ENCODE results near the gene C6orf47. TPM values are rescaled to one million over a fixed set of nuclear protein-coding genes. Genes with fewer than 3 reads are reported as not detected.

The C6orf47 gene
- total RNA-seq, 2 experiments from 2014 or later = 8.8 to 9.0 TPM

DNA sequence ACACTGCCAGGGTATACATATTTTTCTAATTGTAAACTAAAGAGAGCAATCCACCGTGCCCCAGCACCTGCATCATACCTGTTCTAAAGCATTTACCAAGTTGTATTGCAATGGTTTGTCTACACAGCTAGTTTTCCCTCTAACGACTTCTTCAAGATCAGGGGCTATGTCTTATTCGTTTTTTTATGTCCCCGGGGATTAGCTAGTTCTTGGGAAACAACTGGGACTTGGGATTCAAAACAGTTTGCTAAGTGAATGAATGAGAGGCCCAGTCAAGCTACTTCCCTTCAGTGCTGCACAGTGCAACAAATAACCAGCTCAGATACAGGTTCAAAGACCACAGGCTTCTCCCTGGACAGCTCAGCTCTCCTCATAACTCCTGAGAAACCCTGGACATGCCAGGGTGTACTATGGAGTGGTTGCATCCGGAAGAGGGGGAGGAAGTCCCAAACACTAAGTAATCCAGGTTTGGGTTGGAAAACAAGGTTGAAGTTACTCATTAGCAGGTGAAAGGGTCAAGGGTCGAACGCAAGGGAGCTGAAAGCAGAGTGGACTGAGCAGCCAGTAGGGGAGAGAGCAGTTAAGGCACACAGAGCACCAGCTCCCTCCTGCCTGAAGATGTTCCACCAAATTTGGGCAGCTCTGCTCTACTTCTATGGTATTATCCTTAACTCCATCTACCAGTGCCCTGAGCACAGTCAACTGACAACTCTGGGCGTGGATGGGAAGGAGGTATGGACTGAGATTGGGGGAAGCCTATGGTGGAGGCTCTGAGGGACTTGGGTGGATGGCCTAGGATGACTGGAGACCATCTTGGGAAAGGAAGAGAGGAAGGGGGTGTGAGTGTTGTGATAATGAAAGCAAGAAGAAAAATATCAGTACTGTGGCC, 5.0 kb downstream of the C6orf47 start, which contains the start of gene APOM:
TSS of gene APOM (plus strand) at position 546 of the 889 bp plus-strand sequence. CDS start at position 619, 73 bp downstream.
- Mint-ChIP-seq H3K4me1 (ENCODE audit: low read depth) (peaks cover 52% of the 10 kb centered on the region), H3K27ac (peak within 1 kb of the TSS; percentile 34), H3K9me3 (no peaks in the 10 kb centered on the region), H3K36me3 (ENCODE audit: low read depth) (peaks cover 19% of the 10 kb centered on the region), H3K4me3 (no peak within 1 kb of the TSS), H3K27me3 (ENCODE audit: low read depth) (no peaks in the 10 kb centered on the region)
- CTCF ChIA-PET = interaction anchor here (0.5 kb wide), 1 partner anchor 38 kb away, joined by 3 read pairs; no protein-coding TSS in a partner anchor
- intact Hi-C loops (cut with micrococcal nuclease) = no loop called here
- no peak for DNase-seq

DNA sequence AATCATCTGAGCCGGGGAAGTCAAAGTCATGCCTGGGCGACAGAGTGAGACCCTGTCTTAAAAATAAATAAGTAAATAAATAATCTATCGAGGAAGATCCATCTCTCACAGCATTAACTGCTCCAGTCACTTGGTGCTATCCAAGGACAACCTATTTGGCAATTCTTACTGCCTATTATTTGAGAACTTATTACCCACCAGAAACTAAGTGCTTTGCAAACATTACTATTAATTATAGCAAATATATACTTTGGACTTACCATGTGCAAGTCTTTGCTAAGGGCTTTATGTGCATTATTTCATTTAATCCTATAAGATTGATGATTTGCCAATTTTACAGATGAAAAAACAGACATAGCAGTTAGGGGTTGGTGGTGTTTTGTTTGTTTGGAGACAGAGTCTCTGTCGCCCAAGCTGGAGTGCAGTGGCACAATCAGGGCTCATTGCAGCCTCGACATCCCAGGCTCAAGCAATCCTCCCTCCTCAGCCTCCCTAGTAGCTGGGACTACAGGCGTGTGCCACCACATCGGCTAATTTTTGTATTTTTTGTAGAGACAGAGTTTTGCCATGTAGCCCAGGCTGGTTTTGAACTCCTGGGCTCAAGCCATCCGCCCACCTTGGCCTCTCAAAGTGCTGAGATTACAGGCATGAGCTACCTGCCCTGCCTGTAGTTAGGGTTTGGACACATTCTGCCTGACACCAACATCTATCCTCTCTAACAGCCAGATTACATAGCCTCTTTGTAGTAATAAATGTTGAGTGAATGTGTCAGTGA, 5.8 kb downstream of the C6orf47 start:
- intact Hi-C loops (cut with micrococcal nuclease) = no loop called here
- Mint-ChIP-seq H3K4me3 (no peak overlapping the region), H3K27ac (peak overlapping the region; percentile 16), H3K36me3 (ENCODE audit: low read depth) (peaks cover 13% of the 10 kb centered on the region), H3K4me1 (ENCODE audit: low read depth) (peaks cover 54% of the 10 kb centered on the region), H3K27me3 (ENCODE audit: low read depth) (no peaks in the 10 kb centered on the region), H3K9me3 (no peaks in the 10 kb centered on the region)
- CTCF ChIA-PET = interaction anchor here (0.8 to 1.7 kb wide), 3 partner anchors 109 to 163 kb away, joined by 3 to 5 read pairs (median 4); partner anchors contain the start of gene ATP6V1G2
- DNase-seq = no peak

DNA sequence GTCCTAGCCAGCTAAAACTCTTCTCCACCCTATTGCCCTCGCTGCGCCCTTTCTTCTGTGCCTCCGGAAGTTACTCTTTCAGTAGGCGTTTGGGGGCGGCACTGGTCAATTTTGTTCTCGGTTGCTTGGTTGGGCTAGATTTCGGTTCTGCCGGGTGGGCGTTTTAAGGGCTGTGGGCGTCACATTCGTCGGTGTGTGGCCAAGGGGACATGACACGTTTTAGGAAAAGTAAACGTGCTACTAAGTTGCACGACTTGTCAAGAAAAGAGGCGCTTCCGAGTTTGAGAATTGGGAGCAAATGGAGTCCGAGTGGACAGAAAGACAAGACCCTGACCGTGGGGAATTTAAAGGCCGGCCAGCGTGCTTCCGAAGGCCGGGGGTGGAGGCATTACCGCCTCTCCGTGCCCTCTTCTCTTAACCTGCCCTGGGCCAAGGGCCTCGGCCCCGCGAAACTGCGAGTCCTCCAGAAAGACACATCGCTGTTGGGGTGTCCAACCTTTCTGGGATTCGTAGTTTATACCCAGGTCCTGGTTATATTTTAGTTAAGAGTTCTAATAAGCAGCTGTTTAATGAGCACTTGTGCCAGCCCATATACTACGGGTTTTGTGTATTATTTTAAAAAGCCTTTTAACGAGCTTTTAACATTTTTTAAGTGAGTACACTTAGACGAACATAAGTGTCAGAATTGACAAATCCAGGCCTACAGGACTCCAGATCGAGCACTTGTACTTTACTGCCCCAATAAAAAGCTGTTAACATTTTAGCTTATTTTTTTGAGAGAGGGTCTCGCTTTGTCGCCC, 7.5 kb downstream of the C6orf47 start:
- peak overlapping the region; percentile 96 for H3K4me3 Mint-ChIP-seq
- CTCF ChIA-PET = interaction anchor here (0.6 to 2.4 kb wide), 7 partner anchors 11 to 179 kb away, joined by 3 to 7 read pairs (median 4); partner anchors contain the start of genes ATP6V1G2 and GPANK1
- no peaks in the 10 kb centered on the region for H3K27me3 Mint-ChIP-seq (ENCODE audit: low read depth)
- H3K9me3 Mint-ChIP-seq = no peaks in the 10 kb centered on the region
- H3K27ac Mint-ChIP-seq = peak overlapping the region; percentile 98
- intact Hi-C loops (cut with micrococcal nuclease) = loop anchor here (1.0 to 2.0 kb wide), 9 partner anchors 7 to 210 kb away; partner anchors contain the start of genes ABHD16A, C6orf47, DDX39B and NFKBIL1
- peak; percentile 92 for DNase-seq
- peaks cover 44% of the 10 kb centered on the region for H3K4me1 Mint-ChIP-seq (ENCODE audit: low read depth)
- H3K36me3 Mint-ChIP-seq (ENCODE audit: low read depth) = peaks cover 19% of the 10 kb centered on the region

DNA sequence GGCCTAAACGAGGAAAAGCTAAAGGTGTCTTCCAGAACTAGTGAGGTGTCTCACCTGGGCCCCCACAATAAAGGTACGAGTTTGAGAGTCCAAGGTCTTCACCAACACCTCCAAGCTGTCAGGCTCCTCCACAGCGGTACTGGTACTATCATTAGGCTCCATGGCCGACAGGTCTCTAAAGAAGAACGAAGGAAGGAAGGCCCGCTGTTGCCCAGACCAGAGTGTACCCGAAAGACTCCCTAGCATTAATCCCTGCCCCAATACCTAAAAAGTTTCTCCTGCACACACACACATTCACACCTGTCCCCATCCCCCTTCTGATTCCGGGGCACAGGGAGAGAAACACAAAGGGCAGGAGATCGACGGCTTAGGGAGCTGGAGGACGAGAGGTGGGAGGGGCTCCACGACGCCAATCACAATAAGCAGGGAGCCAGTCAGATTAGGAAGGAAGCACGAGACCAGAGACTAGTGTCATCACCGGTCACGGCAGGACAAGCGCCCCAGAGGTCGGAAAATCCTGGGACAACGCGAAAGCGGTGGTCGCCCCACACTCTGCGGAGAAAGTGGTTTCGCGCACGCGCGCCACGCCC, 8.9 kb downstream of the C6orf47 start:
- Mint-ChIP-seq H3K4me3 (peak overlapping the region; percentile 96), H3K27me3 (ENCODE audit: low read depth) (no peaks in the 10 kb centered on the region), H3K36me3 (ENCODE audit: low read depth) (peaks cover 20% of the 10 kb centered on the region), H3K27ac (peak overlapping the region; percentile 98), H3K4me1 (ENCODE audit: low read depth) (peaks cover 37% of the 10 kb centered on the region), H3K9me3 (no peaks in the 10 kb centered on the region)
- DNase-seq = peak; percentile 78
- intact Hi-C loops (cut with micrococcal nuclease) = loop anchor here (1.0 to 2.0 kb wide), 9 partner anchors 9 to 212 kb away; partner anchors contain the start of genes ABHD16A, C6orf47, DDX39B and NFKBIL1
- CTCF ChIA-PET = interaction anchor here (1.2 to 2.4 kb wide), 4 partner anchors 12 to 180 kb away, joined by 3 to 7 read pairs (median 6); no protein-coding TSS in a partner anchor

DNA sequence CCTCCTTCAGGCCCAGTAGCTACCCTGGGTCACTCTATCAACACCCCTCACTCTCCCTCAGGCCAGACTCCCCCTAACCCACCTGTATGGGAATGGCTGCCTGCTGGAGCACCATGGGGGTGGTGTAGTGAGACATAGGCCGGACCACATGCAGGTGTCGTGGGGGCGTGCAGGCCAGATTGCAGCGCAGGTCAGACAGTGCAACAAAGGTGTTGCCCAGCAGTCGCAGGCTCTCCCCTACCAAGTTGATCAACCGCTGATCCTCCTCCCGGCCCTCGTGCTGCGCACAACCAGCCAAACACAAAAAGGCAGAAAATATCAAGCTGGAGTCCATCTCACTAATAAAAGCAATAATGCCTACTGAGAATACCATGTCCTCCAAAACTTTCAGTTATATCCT, 15.3 kb downstream of the C6orf47 start:
- no peak overlapping the region for H3K4me3 Mint-ChIP-seq
- peaks cover 11% of the 10 kb centered on the region for H3K4me1 Mint-ChIP-seq (ENCODE audit: low read depth)
- no peak overlapping the region for H3K27ac Mint-ChIP-seq
- H3K36me3 Mint-ChIP-seq (ENCODE audit: low read depth) = peaks cover 32% of the 10 kb centered on the region
- CTCF ChIA-PET = no interaction called here
- intact Hi-C loops (cut with micrococcal nuclease) = no loop called here
- no peaks in the 10 kb centered on the region for H3K9me3 Mint-ChIP-seq
- no peaks in the 10 kb centered on the region for H3K27me3 Mint-ChIP-seq (ENCODE audit: low read depth)
- DNase-seq = no peak

DNA sequence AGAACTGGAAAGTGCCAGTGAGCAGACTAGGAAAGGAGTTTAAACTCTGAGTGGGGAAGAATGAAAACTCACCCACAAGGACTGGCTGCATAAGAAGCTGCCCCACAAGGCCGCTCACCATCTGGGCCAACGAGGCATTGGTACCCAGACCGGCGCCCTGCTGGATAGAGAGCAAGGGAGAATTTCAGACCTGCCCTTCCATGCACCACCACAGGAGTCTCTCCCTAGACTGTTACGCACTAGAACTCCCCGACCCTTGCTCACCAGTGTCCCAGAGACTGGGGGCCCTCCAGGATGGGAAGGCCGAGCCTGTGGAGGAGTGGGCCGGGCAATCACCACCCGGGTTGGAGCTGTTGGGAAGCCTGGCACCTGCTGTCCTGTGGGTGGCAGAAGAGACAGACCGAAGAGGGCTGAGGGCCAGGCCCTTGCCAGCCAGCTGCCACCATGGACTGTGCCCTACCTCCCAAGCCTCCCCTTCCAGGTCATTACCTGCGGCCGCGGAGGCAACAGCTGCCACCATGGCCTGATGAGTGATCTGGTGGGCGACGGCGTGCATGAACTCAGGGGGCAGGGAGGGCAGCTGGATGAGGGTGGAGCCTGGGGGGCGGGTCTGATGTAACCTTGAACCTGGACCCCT, 16.6 kb downstream of the C6orf47 start:
- CTCF ChIA-PET = interaction anchor here (0.7 kb wide), 1 partner anchor 296 kb away, joined by 3 read pairs; no protein-coding TSS in a partner anchor
- peaks cover 28% of the 10 kb centered on the region for H3K36me3 Mint-ChIP-seq (ENCODE audit: low read depth)

DNA sequence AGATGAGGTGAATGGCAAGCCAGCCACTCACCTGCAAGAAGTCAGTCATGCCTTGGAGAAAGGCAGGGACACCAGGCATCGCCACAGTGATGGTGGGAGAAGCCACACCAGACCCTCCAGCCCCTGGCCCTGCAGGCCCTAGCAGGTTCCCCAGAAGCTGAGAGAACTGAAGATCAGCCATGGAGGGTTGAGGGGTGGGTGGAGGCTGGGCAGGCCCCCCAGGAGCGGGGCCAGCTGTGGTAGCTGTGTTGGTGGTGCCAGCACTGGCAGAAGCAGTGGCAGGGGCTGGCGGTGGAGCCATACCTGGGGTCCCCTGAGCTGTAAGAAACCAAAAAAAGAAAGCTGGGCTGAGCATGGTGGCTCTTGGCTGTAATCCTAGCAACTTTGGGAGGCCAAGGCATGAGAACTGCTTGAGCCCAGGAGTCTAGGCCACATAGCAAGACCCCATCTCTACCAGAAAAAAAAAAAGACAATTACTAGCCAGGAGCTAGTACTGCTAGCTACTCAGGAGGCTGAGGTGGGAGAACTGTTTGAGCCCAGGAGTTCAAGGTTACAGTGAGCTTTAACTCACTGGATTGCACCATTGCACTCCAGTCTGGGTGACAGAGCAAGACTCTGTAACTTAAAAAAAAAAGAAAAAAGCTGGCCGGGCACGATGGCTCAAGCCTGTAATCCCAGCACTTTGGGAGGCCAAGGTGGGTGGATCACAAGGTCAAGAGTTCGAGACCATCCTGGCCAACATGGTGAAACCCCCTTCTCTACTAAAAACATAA, 17.6 kb downstream of the C6orf47 start:
- Mint-ChIP-seq H3K36me3 (ENCODE audit: low read depth) (peaks cover 26% of the 10 kb centered on the region), H3K27me3 (ENCODE audit: low read depth) (no peaks in the 10 kb centered on the region), H3K9me3 (no peaks in the 10 kb centered on the region), H3K27ac (peak overlapping the region; percentile 60), H3K4me1 (ENCODE audit: low read depth) (peaks cover 1% of the 10 kb centered on the region), H3K4me3 (no peak overlapping the region)
- no peak for DNase-seq
- intact Hi-C loops (cut with micrococcal nuclease) = no loop called here
- CTCF ChIA-PET = interaction anchor here (0.7 kb wide), 1 partner anchor 297 kb away, joined by 3 read pairs; no protein-coding TSS in a partner anchor

More for the DNA sequence above, 16.6 kb downstream of the C6orf47 start:
- DNase-seq = no peak
- H3K27me3 Mint-ChIP-seq (ENCODE audit: low read depth) = no peaks in the 10 kb centered on the region
- H3K9me3 Mint-ChIP-seq = no peaks in the 10 kb centered on the region
- no peak overlapping the region for H3K4me3 Mint-ChIP-seq
- H3K4me1 Mint-ChIP-seq (ENCODE audit: low read depth) = peaks cover 1% of the 10 kb centered on the region
- intact Hi-C loops (cut with micrococcal nuclease) = no loop called here
- H3K27ac Mint-ChIP-seq = no peak overlapping the region

DNA sequence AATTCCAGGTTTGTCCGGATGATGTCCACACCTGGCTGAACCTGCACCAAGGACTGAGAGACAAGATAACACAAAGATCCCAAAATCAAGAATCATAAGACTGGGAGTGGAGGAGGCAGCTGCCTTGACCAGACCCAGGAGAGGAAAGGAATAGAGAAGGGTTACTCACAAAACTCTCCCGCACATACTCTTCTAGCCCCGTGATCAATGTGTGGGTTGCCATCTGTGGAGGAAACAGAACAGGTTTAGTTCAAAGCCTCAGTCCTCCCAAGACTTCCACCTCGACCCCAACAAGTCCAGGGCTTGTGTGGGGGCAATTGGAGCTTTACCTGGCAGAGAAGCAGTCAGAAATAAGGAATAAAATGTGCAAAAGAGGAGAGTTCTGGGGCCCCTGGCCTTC, 19.2 kb downstream of the C6orf47 start:
- Mint-ChIP-seq H3K36me3 (ENCODE audit: low read depth) (peaks cover 30% of the 10 kb centered on the region), H3K4me1 (ENCODE audit: low read depth) (peaks cover 1% of the 10 kb centered on the region), H3K27ac (peak overlapping the region; percentile 21), H3K4me3 (no peak overlapping the region), H3K27me3 (ENCODE audit: low read depth) (no peaks in the 10 kb centered on the region), H3K9me3 (no peaks in the 10 kb centered on the region)
- CTCF ChIA-PET = no interaction called here
- no peak for DNase-seq
- intact Hi-C loops (cut with micrococcal nuclease) = no loop called here

DNA sequence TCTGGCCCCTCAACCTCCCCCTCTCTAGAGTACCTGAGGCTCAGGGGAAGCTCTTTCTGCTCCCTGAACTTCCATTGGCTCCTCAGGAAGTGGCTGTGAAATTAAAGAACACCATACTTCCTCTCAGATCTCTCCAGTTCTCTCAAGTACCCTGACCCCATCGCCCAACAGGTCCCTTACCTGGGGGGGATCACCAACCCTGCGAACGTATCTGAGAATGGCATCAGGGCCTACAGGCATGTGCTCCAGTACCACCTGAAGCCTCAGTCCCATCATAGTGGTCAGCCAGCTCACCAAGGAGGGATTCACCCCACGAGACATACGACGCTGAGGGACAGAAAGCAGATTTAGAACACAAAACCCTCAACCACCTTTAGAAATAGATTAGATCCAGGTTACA, 20.0 kb downstream of the C6orf47 start:
- CTCF ChIA-PET = no interaction called here

DNA sequence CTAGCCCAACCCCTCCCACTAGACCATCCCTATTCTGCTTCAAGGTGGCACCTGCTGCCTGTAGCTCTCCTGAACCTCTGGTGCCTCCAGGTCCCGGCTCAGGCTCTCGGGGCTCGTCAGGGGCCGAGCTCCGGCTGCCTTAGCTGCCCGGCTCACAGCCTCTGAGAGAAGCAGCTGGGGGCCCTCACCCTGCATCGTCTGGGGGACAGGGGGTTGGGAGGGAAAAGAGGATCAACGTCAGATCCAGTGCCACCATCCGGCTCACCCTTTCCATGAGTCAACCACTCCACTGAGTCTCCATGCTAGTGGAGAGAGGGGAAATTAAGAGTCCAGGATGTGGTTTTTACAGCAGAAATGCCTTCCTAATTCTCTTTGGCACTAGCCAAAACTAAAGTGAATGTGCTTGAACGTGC, 21.1 kb downstream of the C6orf47 start:
- no peaks in the 10 kb centered on the region for H3K27me3 Mint-ChIP-seq (ENCODE audit: low read depth)
- no peaks in the 10 kb centered on the region for H3K9me3 Mint-ChIP-seq
- H3K4me3 Mint-ChIP-seq = no peak overlapping the region
- DNase-seq = no peak
- CTCF ChIA-PET = no interaction called here
- H3K4me1 Mint-ChIP-seq (ENCODE audit: low read depth) = peaks cover 1% of the 10 kb centered on the region
- intact Hi-C loops (cut with micrococcal nuclease) = no loop called here
- H3K27ac Mint-ChIP-seq = peak overlapping the region; percentile 51
- peaks cover 29% of the 10 kb centered on the region for H3K36me3 Mint-ChIP-seq (ENCODE audit: low read depth)

More for the DNA sequence above, 20.0 kb downstream of the C6orf47 start:
- peak overlapping the region; percentile 60 for H3K27ac Mint-ChIP-seq
- intact Hi-C loops (cut with micrococcal nuclease) = no loop called here
- H3K4me3 Mint-ChIP-seq = no peak overlapping the region
- peaks cover 1% of the 10 kb centered on the region for H3K4me1 Mint-ChIP-seq (ENCODE audit: low read depth)
- no peaks in the 10 kb centered on the region for H3K27me3 Mint-ChIP-seq (ENCODE audit: low read depth)
- DNase-seq = no peak
- no peaks in the 10 kb centered on the region for H3K9me3 Mint-ChIP-seq
- peaks cover 34% of the 10 kb centered on the region for H3K36me3 Mint-ChIP-seq (ENCODE audit: low read depth)

Measured in activated naive CD4-positive, alpha-beta T cell treated with anti-CD3 and anti-CD28 coated beads for 36 hours (primary cell).